ENCODE measurements around the gene COBLL1. TPM values are rescaled to one million over a fixed set of nuclear protein-coding genes. Genes with fewer than 3 reads are reported as not detected.

COBLL1 gene
- total RNA-seq, 6 experiments from 2014 or later: 38.1 to 133 (median 67.6) TPM

- intact Hi-C loops (cut with DNase I): no loop called here
- no peak for ATAC-seq
These were observed 148.2 kb downstream of the COBLL1 start for GRCh38 chr2:164693390-164693789.

GRCh38 chr2:164692958-164693357, 148.7 kb downstream of the COBLL1 start:
- no peaks in the 10 kb centered on the region for H3K9me3 ChIP-seq
- no peaks in the 10 kb centered on the region for H3K27me3 ChIP-seq
- ATAC-seq (no peak), DNase-seq (no peak)
- intact Hi-C loops (cut with DNase I): no loop called here
- WGBS (ENCODE audit: insufficient coverage, low coverage, low lambda C conversion rate, missing lambda C conversion rate): 98% methylated on average over 2 of the region's 2 CpGs
- no peak for TF ChIP-seq POLR2A (IDR thresholded peaks at IDR 0.05)
- TF ChIP-seq CTCF (IDR thresholded peaks at IDR 0.05): no peak
- peaks cover 0 to 2% (median 0%) of the 10 kb centered on the region in 4 donors for H3K4me1 ChIP-seq
- H3K27ac ChIP-seq: no peak overlapping the region
- no peak overlapping the region for H3K4me3 ChIP-seq
- H3K36me3 ChIP-seq: peaks cover 0 to 61% (median 22%) of the 10 kb centered on the region in 4 donors

More at GRCh38 chr2:164693390-164693789, 148.2 kb downstream of the COBLL1 start:
- H3K27ac ChIP-seq: no peak overlapping the region
- H3K36me3 ChIP-seq: peaks cover 0 to 60% (median 22%) of the 10 kb centered on the region in 4 donors
- no peaks in the 10 kb centered on the region for H3K9me3 ChIP-seq
- DNase-seq: no peak
- peaks cover 0 to 2% (median 0%) of the 10 kb centered on the region in 4 donors for H3K4me1 ChIP-seq
- TF ChIP-seq POLR2A (IDR thresholded peaks at IDR 0.05) (no peak), CTCF (IDR thresholded peaks at IDR 0.05) (no peak)
- no peak overlapping the region for H3K4me3 ChIP-seq
- H3K27me3 ChIP-seq: no peaks in the 10 kb centered on the region

GRCh38 chr2:164692114-164692513, 149.5 kb downstream of the COBLL1 start:
- Histone ChIP-seq H3K27me3 (no peaks in the 10 kb centered on the region), H3K27ac (no peak overlapping the region), H3K4me3 (no peak overlapping the region), H3K36me3 (peaks cover 0 to 68% (median 22%) of the 10 kb centered on the region in 4 donors), H3K9me3 (no peaks in the 10 kb centered on the region), H3K4me1 (peaks cover 0 to 2% (median 0%) of the 10 kb centered on the region in 4 donors)
- 28% methylated on average over 3 of the region's 3 CpGs for WGBS (ENCODE audit: insufficient coverage, low coverage, low lambda C conversion rate, missing lambda C conversion rate)
- ATAC-seq (no peak), DNase-seq (no peak)
- intact Hi-C loops (cut with DNase I): no loop called here
- TF ChIP-seq CTCF (IDR thresholded peaks at IDR 0.05) (no peak), POLR2A (IDR thresholded peaks at IDR 0.05) (no peak)

- WGBS (ENCODE audit: insufficient coverage, low coverage, low lambda C conversion rate, missing lambda C conversion rate): 75% methylated on average over 2 of the region's 2 CpGs
- peaks cover 0 to 67% (median 22%) of the 10 kb centered on the region in 4 donors for H3K36me3 ChIP-seq
These were observed 150.2 kb downstream of the COBLL1 start for GRCh38 chr2:164691346-164691887.

More at GRCh38 chr2:164691346-164691887, 150.2 kb downstream of the COBLL1 start:
- Histone ChIP-seq H3K4me3 (no peak overlapping the region), H3K27me3 (no peaks in the 10 kb centered on the region), H3K4me1 (peaks cover 0 to 2% (median 0%) of the 10 kb centered on the region in 4 donors), H3K27ac (no peak overlapping the region), H3K9me3 (no peaks in the 10 kb centered on the region)
- intact Hi-C loops (cut with DNase I): no loop called here
- TF ChIP-seq CTCF (IDR thresholded peaks at IDR 0.05) (no peak), POLR2A (IDR thresholded peaks at IDR 0.05) (no peak)
- no peak for DNase-seq
- ATAC-seq: no peak

Measured in right lobe of liver (tissue), 6 donors.